H1 (cell line): ENCODE data around the gene GLB1L3.

Source experiments
- CHD2 ChIP-seq: IDR thresholded peaks from 2 replicates; pipeline ENCODE4 v1.6.1; 2012; ENCODE audit warnings: low read length, improper control_type of control experiment
- CREB1 ChIP-seq: IDR thresholded peaks from 2 replicates; pipeline ENCODE4 v1.6.1; 2012; ENCODE audit warnings: inconsistent platforms
- EZH2 ChIP-seq: fragments of 200-600 bp; sonication (generic); IDR thresholded peaks from 2 replicates; pipeline ENCODE4 v1.7.1; 2012; ENCODE audit warnings: low read depth, mild to moderate bottlenecking, moderate library complexity, low read length, inconsistent platforms; ENCODE audit not compliant: severe bottlenecking
- POLR2A ChIP-seq, 2 experiments: IDR thresholded peaks; 1 replicate in 1 of 2; 2 replicates in 1 of 2; pipeline ENCODE4 v1.6.1; 2011; ENCODE audit warnings: low read depth in 2 of 2, low read length in 2 of 2, mild to moderate bottlenecking in 2 of 2; ENCODE audit errors: control extremely low read depth in 1 of 2
- RBBP5 ChIP-seq: IDR thresholded peaks from 2 replicates; pipeline ENCODE4 v1.7.1; 2012; ENCODE audit warnings: low read depth, mild to moderate bottlenecking, inconsistent platforms, low read length, moderate library complexity, borderline replicate concordance
- RNF2 ChIP-seq: fragments of 200-900, 300-1000 bp; sonication (generic); IDR thresholded peaks from 2 replicates; pipeline ENCODE4 v1.7.1; 2016; ENCODE audit warnings: borderline replicate concordance, low read depth, mild to moderate bottlenecking, antibody characterized with exemption, low read length; ENCODE audit not compliant: poor library complexity, severe bottlenecking; ENCODE audit errors: missing control alignments
- SAP30 ChIP-seq: fragments of 300-600 bp; sonication (generic); IDR thresholded peaks from 2 replicates; pipeline ENCODE4 v1.7.1; 2012; ENCODE audit warnings: low read length, moderate library complexity, mild to moderate bottlenecking, inconsistent platforms; ENCODE audit not compliant: insufficient read depth, insufficient replicate concordance
- SIN3A ChIP-seq, 2 experiments: IDR thresholded peaks in 1 of 2; conservative IDR thresholded peaks in 1 of 2; 2 replicates each; pipeline ENCODE4 v1.6.1; 2011 to 2012; ENCODE audit warnings: low read length in 2 of 2, improper control_type of control experiment in 1 of 2, low read depth in 1 of 2, mild to moderate bottlenecking in 1 of 2
- TF ChIP-seq, protein P1 (sequence below), 3 experiments: IDR thresholded peaks; 1 replicate in 2 of 3; 2 replicates in 1 of 3; pipeline versions ENCODE4 v1.5.1 to v1.6.1; 2011; ENCODE audit warnings: low read length in 3 of 3, mild to moderate bottlenecking in 3 of 3, inconsistent platforms in 2 of 3, low read depth in 1 of 3, moderate library complexity in 1 of 3; ENCODE audit not compliant: insufficient read depth in 1 of 3; ENCODE audit errors: control extremely low read depth in 1 of 3
- TF ChIP-seq, protein P2 (sequence below): IDR thresholded peaks from 2 replicates; pipeline ENCODE4 v1.6.1; 2012; ENCODE audit warnings: inconsistent platforms
- TF ChIP-seq, protein P3 (sequence below): IDR thresholded peaks from 2 replicates; pipeline ENCODE4 v1.6.1; 2011; ENCODE audit warnings: low read length, improper control_type of control experiment
- TF ChIP-seq, protein P4 (sequence below): IDR thresholded peaks from 2 replicates; pipeline ENCODE4 v1.6.1; 2011; ENCODE audit warnings: low read depth, mild to moderate bottlenecking, low read length; ENCODE audit not compliant: insufficient read depth

DNA sequence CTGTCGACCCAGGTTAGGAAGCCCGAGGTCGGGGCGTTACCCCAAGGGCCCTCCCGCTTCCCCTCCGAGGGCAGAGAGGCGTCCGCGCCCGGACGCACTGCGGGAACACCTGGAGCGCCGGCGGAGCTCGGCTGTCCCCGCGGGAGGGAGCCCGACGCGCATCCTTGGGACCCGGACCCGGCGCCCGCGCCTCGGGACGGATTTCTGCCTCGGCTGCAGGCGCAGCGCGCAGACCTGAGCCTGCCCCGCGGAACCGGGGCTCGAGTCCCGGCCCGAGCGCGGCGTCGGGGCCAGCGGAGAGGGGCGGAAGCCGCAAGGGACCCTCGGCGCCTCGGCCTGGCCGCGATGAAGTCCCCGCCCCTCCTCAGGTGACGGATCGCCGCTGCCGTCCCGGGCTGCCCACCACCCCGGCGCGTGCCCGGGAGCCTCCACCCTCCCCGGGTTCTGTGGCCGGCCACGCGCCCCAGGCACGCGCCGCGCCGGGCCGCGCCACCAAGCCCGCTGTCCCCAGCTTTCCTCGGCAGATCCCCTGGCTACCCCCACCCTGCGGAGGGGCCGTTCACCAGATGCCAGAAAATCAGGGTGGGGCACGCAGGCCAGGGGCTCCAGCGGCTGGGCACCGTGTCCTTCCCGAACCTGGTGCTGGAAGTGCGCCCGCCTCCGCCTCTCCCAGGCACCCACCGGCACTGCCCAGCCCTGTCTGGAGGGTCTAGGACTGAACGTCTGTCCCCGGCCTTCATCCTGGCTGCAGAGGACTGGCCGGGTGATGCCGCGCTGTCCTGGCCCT, 410 bp downstream of the GLB1L3 start:
- TF ChIP-seq, protein P1, sequence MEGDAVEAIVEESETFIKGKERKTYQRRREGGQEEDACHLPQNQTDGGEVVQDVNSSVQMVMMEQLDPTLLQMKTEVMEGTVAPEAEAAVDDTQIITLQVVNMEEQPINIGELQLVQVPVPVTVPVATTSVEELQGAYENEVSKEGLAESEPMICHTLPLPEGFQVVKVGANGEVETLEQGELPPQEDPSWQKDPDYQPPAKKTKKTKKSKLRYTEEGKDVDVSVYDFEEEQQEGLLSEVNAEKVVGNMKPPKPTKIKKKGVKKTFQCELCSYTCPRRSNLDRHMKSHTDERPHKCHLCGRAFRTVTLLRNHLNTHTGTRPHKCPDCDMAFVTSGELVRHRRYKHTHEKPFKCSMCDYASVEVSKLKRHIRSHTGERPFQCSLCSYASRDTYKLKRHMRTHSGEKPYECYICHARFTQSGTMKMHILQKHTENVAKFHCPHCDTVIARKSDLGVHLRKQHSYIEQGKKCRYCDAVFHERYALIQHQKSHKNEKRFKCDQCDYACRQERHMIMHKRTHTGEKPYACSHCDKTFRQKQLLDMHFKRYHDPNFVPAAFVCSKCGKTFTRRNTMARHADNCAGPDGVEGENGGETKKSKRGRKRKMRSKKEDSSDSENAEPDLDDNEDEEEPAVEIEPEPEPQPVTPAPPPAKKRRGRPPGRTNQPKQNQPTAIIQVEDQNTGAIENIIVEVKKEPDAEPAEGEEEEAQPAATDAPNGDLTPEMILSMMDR (IDR thresholded peaks at IDR 0.05; ENCODE audit: control extremely low read depth in 1 of 3, insufficient read depth in 1 of 3, low read depth in 1 of 3, low read length in 3 of 3), result no peak
- no peak for TF ChIP-seq RNF2
- TF ChIP-seq CREB1, result no peak
- peak; percentile 94; the same call in 1 of the 2 replicates for TF ChIP-seq RBBP5
- TF ChIP-seq CHD2, result no peak
- no peak for TF ChIP-seq POLR2A (IDR thresholded peaks at IDR 0.05; ENCODE audit: control extremely low read depth in 1 of 2, low read depth in 2 of 2, low read length in 2 of 2)
- TF ChIP-seq, protein P2, sequence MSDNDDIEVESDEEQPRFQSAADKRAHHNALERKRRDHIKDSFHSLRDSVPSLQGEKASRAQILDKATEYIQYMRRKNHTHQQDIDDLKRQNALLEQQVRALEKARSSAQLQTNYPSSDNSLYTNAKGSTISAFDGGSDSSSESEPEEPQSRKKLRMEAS, result no peak
- no peak for TF ChIP-seq SAP30
- TF ChIP-seq, protein P3, sequence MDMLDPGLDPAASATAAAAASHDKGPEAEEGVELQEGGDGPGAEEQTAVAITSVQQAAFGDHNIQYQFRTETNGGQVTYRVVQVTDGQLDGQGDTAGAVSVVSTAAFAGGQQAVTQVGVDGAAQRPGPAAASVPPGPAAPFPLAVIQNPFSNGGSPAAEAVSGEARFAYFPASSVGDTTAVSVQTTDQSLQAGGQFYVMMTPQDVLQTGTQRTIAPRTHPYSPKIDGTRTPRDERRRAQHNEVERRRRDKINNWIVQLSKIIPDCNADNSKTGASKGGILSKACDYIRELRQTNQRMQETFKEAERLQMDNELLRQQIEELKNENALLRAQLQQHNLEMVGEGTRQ, result no peak
- TF ChIP-seq SIN3A (conservative IDR thresholded peaks at IDR 0.05 in 1 of 2, IDR thresholded peaks at IDR 0.05 in 1 of 2; ENCODE audit: low read depth in 1 of 2, low read length in 2 of 2), result peak; percentile 45 to 51; a peak in 2 of 4 replicates
- no peak for TF ChIP-seq EZH2
- TF ChIP-seq, protein P4, sequence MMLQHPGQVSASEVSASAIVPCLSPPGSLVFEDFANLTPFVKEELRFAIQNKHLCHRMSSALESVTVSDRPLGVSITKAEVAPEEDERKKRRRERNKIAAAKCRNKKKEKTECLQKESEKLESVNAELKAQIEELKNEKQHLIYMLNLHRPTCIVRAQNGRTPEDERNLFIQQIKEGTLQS, result no peak
